Vagina (tissue), 2 donors: Measurements from ENCODE around the gene LRMDA. TPM values are rescaled to one million over a fixed set of nuclear protein-coding genes. Genes with fewer than 3 reads are reported as not detected.

Experiments
- DNase-seq, 2 donors: peaks; one replicate each; pipeline ENCODE4 v3.0.0-alpha.2; 2017; ENCODE audit errors: extremely low spot score in 2 of 2
- H3K27ac ChIP-seq: fragments of 200-600 bp; sonication (generic); one replicate; pipeline ENCODE4 v1.5.1; 2019
- H3K27me3 ChIP-seq: fragments of 200-600 bp; sonication (generic); one replicate; pipeline ENCODE4 v1.5.1; 2019
- H3K36me3 ChIP-seq, 2 donors: fragments of 200-600 bp; sonication (generic); one replicate each; pipeline ENCODE4 v1.5.1; 2017 to 2019
- H3K4me1 ChIP-seq: fragments of 200-600 bp; sonication (generic); one replicate; pipeline ENCODE4 v1.5.1; 2019
- H3K4me3 ChIP-seq, 2 donors: fragments of 200-600 bp; sonication (generic); 1 replicate in 1 of 2; 2 replicates in 1 of 2; pipeline ENCODE4 v1.5.1; 2016 to 2019
- H3K9me3 ChIP-seq: fragments of 200-600 bp; sonication (generic); one replicate; pipeline ENCODE4 v1.5.1; 2019
- CTCF ChIP-seq, 3 experiments: fragments of 450-650 bp in 2 of 3; fragments of 200-600 bp in 1 of 3; sonication (generic) in 1 of 3; IDR thresholded peaks; one replicate each; pipeline ENCODE4 v1.5.1; 2017 to 2019; ENCODE audit warnings: antibody characterized with exemption in 3 of 3, mild to moderate bottlenecking in 2 of 3, moderate library complexity in 2 of 3
- POLR2A ChIP-seq, 2 donors: fragments of 450-650 bp; IDR thresholded peaks; one replicate each; pipeline ENCODE4 v1.6.1; 2017; ENCODE audit warnings: antibody characterized with exemption in 2 of 2, mild to moderate bottlenecking in 2 of 2, moderate library complexity in 2 of 2
- POLR2AphosphoS5 ChIP-seq, 2 donors: sonication (generic); formaldehyde crosslinking; IDR thresholded peaks; one replicate each; pipeline ENCODE4 v1.9.0; 2017; ENCODE audit warnings: antibody characterized with exemption in 2 of 2, mild to moderate bottlenecking in 2 of 2, low read depth in 1 of 2; ENCODE audit not compliant: insufficient read depth in 1 of 2
- intact Hi-C: fragments of 100-400 bp; cut with DNase I; formaldehyde crosslinking; loops from one replicate; pipeline ENCODE4 v1.15.1; 2023
- total RNA-seq: library from RNA; depleted of rRNA; stranded (reverse); fragments of >200 nt; gene quantifications from one replicate; pipeline ENCODE4 v1.2.3, GENCODE V29; 2016

Gene LRMDA
- total RNA-seq, 1 donor from 2014 or later, result 22.6 TPM

- no peak for DNase-seq
- Histone ChIP-seq H3K4me1 (no peaks in the 10 kb centered on the region), H3K36me3 (no peaks in the 10 kb centered on the region), H3K9me3 (no peaks in the 10 kb centered on the region), H3K27me3 (no peaks in the 10 kb centered on the region), H3K27ac (no peak overlapping the region), H3K4me3 (no peak overlapping the region)
- TF ChIP-seq POLR2AphosphoS5 (IDR thresholded peaks at IDR 0.05; ENCODE audit: insufficient read depth in 1 of 2, low read depth in 1 of 2), result no peak
- TF ChIP-seq CTCF (IDR thresholded peaks at IDR 0.05), result no peak
- no peak for TF ChIP-seq POLR2A (IDR thresholded peaks at IDR 0.05)
- intact Hi-C loops, result no loop called here
Observed at GRCh38 chr10:76017026-76017732, 585.8 kb downstream of the LRMDA start.

GRCh38 chr10:76017733-76018433 lies 586.5 kb downstream of the LRMDA start:
- intact Hi-C loops, result no loop called here

GRCh38 chr10:76020630-76021029 lies 589.2 kb downstream of the LRMDA start:
- Histone ChIP-seq H3K9me3 (no peaks in the 10 kb centered on the region), H3K4me3 (no peak overlapping the region), H3K27ac (no peak overlapping the region), H3K4me1 (no peaks in the 10 kb centered on the region), H3K27me3 (no peaks in the 10 kb centered on the region), H3K36me3 (no peaks in the 10 kb centered on the region)
- no peak for DNase-seq
- intact Hi-C loops, result no loop called here
- TF ChIP-seq POLR2AphosphoS5 (IDR thresholded peaks at IDR 0.05; ENCODE audit: insufficient read depth in 1 of 2, low read depth in 1 of 2), result no peak
- no peak for TF ChIP-seq POLR2A (IDR thresholded peaks at IDR 0.05)
- TF ChIP-seq CTCF (IDR thresholded peaks at IDR 0.05), result no peak

More at GRCh38 chr10:76017733-76018433, 586.5 kb downstream of the LRMDA start:
- H3K36me3 ChIP-seq, result no peaks in the 10 kb centered on the region
- TF ChIP-seq CTCF (IDR thresholded peaks at IDR 0.05) (no peak), POLR2AphosphoS5 (IDR thresholded peaks at IDR 0.05; ENCODE audit: insufficient read depth in 1 of 2, low read depth in 1 of 2) (no peak), POLR2A (IDR thresholded peaks at IDR 0.05) (no peak)
- H3K4me3 ChIP-seq, result no peak overlapping the region
- no peak for DNase-seq
- H3K27ac ChIP-seq, result no peak overlapping the region
- H3K9me3 ChIP-seq, result no peaks in the 10 kb centered on the region
- no peaks in the 10 kb centered on the region for H3K27me3 ChIP-seq
- H3K4me1 ChIP-seq, result no peaks in the 10 kb centered on the region

GRCh38 chr10:76021398-76021797 lies 590.0 kb downstream of the LRMDA start:
- no peak for DNase-seq
- no peaks in the 10 kb centered on the region for H3K27me3 ChIP-seq
- H3K4me1 ChIP-seq, result no peaks in the 10 kb centered on the region
- intact Hi-C loops, result no loop called here
- H3K4me3 ChIP-seq, result no peak overlapping the region
- H3K27ac ChIP-seq, result no peak overlapping the region
- no peaks in the 10 kb centered on the region for H3K9me3 ChIP-seq
- H3K36me3 ChIP-seq, result no peaks in the 10 kb centered on the region
- TF ChIP-seq CTCF (IDR thresholded peaks at IDR 0.05) (no peak), POLR2AphosphoS5 (IDR thresholded peaks at IDR 0.05; ENCODE audit: insufficient read depth in 1 of 2, low read depth in 1 of 2) (no peak), POLR2A (IDR thresholded peaks at IDR 0.05) (no peak)

- Histone ChIP-seq H3K36me3 (no peaks in the 10 kb centered on the region), H3K27me3 (no peaks in the 10 kb centered on the region), H3K27ac (no peak overlapping the region), H3K9me3 (no peaks in the 10 kb centered on the region), H3K4me1 (no peaks in the 10 kb centered on the region), H3K4me3 (no peak overlapping the region)
- no peak for DNase-seq
- intact Hi-C loops, result no loop called here
- TF ChIP-seq CTCF (IDR thresholded peaks at IDR 0.05), result no peak
- no peak for TF ChIP-seq POLR2AphosphoS5 (IDR thresholded peaks at IDR 0.05; ENCODE audit: insufficient read depth in 1 of 2, low read depth in 1 of 2)
- TF ChIP-seq POLR2A (IDR thresholded peaks at IDR 0.05), result no peak
Observed at GRCh38 chr10:76022366-76022765, 590.9 kb downstream of the LRMDA start.
